OCI-LY7 (cell line): ENCODE data around the gene TMEM170B. TPM values are rescaled to one million over a fixed set of nuclear protein-coding genes. Genes with fewer than 3 reads are reported as not detected.

ENCODE experiments used
- BruUV-seq: library from RNA; stranded (reverse); fragments of 400-500 nt; replicated peaks from 2 replicates; lab custom pipeline; 2021; lab: Mats Ljungman, UMichigan
- CTCF ChIA-PET: fragments of 300-600 bp; sonication (Branson Sonifier 250); formaldehyde crosslinking; loops from one replicate; lab custom pipeline; 2022; ENCODE audit warnings: antibody characterized with exemption; ENCODE audit not compliant: unreplicated experiment; lab: Charles Lee
- POLR2A ChIA-PET: fragments of 300-600 bp; sonication (Branson Sonifier 250); formaldehyde crosslinking; loops from one replicate; lab custom pipeline; 2022; ENCODE audit warnings: antibody characterized with exemption; lab: Charles Lee
- DNase-seq: peaks from one replicate; pipeline ENCODE4 v3.0.0-alpha.2; 2015; ENCODE audit warnings: low spot score
- H2AFZ ChIP-seq: fragments of 200-600 bp; sonication (generic), shearing (Covaris generic); 2 replicates; pipeline ENCODE4 v1.6.1; 2014; ENCODE audit warnings: mild to moderate bottlenecking, antibody characterized with exemption, low read length, moderate library complexity
- H3K27ac ChIP-seq: fragments of 200-600 bp; sonication (generic); 2 replicates; pipeline ENCODE4 v1.5.1; 2014; ENCODE audit warnings: mixed run types, low read depth, mild to moderate bottlenecking, moderate library complexity, low read length, inconsistent platforms; ENCODE audit not compliant: poor library complexity, severe bottlenecking
- H3K36me3 ChIP-seq: fragments of 200-600 bp; sonication (generic); 2 replicates; pipeline ENCODE4 v1.6.1; 2014; ENCODE audit warnings: mild to moderate bottlenecking, antibody characterized with exemption, low read length, moderate library complexity, mixed read lengths; ENCODE audit not compliant: insufficient read depth
- H3K4me1 ChIP-seq: fragments of 200-600 bp; sonication (generic); 2 replicates; pipeline ENCODE4 v1.5.1; 2014; ENCODE audit warnings: mild to moderate bottlenecking, low read length; ENCODE audit not compliant: insufficient read depth, poor library complexity, severe bottlenecking
- H3K4me2 ChIP-seq: fragments of 200-600 bp; sonication (generic); 2 replicates; pipeline ENCODE4 v1.6.1; 2014; ENCODE audit warnings: mild to moderate bottlenecking, low read length
- H3K4me3 ChIP-seq: fragments of 200-600 bp; sonication (generic); 2 replicates; pipeline ENCODE4 v1.5.1; 2014; ENCODE audit warnings: mild to moderate bottlenecking, low read depth, low read length; ENCODE audit not compliant: poor library complexity, severe bottlenecking
- H3K79me2 ChIP-seq: fragments of 200-600 bp; sonication (generic); 2 replicates; pipeline ENCODE4 v1.6.1; 2016; ENCODE audit warnings: low read depth, mild to moderate bottlenecking, low read length, moderate library complexity, mixed read lengths; ENCODE audit not compliant: insufficient read depth
- H3K9me2 ChIP-seq: fragments of 200-600 bp; sonication (generic); 2 replicates; pipeline ENCODE4 v1.6.1; 2016; ENCODE audit warnings: mild to moderate bottlenecking, low read length, mixed read lengths; ENCODE audit not compliant: insufficient read depth
- H3K9me3 ChIP-seq: fragments of 200-600 bp; sonication (generic); 2 replicates; pipeline ENCODE4 v1.6.1; 2014; ENCODE audit warnings: mild to moderate bottlenecking, mixed run types, low read length, mixed read lengths
- H4K20me1 ChIP-seq: fragments of 200-600 bp; sonication (generic); 2 replicates; pipeline ENCODE4 v1.6.1; 2014; ENCODE audit warnings: mild to moderate bottlenecking, antibody characterized with exemption, low read length, moderate library complexity, mixed read lengths; ENCODE audit not compliant: insufficient read depth
- EZH2phosphoT487 ChIP-seq: fragments of 200-600 bp; sonication (generic); IDR thresholded peaks from 2 replicates; pipeline ENCODE4 v1.6.1; 2018; ENCODE audit warnings: low read depth, borderline replicate concordance, mild to moderate bottlenecking, mixed run types, antibody characterized with exemption, low read length, moderate library complexity, mixed read lengths
- intact Hi-C: fragments of 100-400 bp; cut with micrococcal nuclease; formaldehyde crosslinking; loops from one replicate; pipeline ENCODE4 v1.10.0; 2022; ENCODE audit not compliant: unreplicated experiment
- total RNA-seq, 2 experiments: library from RNA; depleted of rRNA in 1 of 2; stranded (reverse); fragments of >200 nt in 1 of 2; shearing (Covaris generic) in 1 of 2; gene quantifications; 2 replicates each; pipeline ENCODE4 v1.2.3, GENCODE V29; 2014 to 2022
- TF ChIP-seq, protein P1 (sequence below): fragments of 200-600 bp; sonication (generic); conservative IDR thresholded peaks from 2 replicates; pipeline ENCODE4 v1.5.1; 2014; ENCODE audit warnings: mild to moderate bottlenecking, antibody characterized with exemption, low read length, moderate library complexity, mixed read lengths

The TMEM170B gene
- total RNA-seq, 2 experiments from 2014 or later = 4.1 to 5.6 TPM

DNA sequence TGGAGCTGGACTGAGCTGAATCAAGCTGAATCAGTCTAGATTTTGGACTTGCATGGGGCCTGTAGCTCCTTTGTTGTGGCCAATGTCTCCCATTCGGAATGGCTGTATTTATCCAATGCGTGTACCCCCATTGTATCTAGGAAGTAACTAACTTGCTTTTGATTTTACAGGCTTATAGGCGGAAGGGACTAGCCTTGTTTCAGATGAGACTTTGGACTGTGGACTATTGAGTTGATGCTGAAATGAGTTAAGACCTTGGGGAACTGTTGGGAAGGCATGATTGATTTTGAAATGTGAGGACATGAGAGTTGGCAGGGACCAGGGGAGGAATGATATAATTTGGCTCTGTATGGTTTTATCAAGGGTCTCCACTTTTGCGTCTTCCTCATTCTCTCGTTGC lies 3.0 kb upstream of the TMEM170B start:
- Histone ChIP-seq H3K9me3 (no peaks in the 10 kb centered on the region), H3K27ac (no peak overlapping the region), H3K4me2 (no peak overlapping the region), H4K20me1 (no peaks in the 10 kb centered on the region), H3K4me1 (peaks cover 10% of the 10 kb centered on the region), H3K9me2 (no peaks in the 10 kb centered on the region), H2AFZ (no peak overlapping the region), H3K36me3 (no peaks in the 10 kb centered on the region), H3K79me2 (no peaks in the 10 kb centered on the region), H3K4me3 (no peak overlapping the region)
- POLR2A ChIA-PET = no interaction called here
- CTCF ChIA-PET = no interaction called here
- intact Hi-C loops = no loop called here
- DNase-seq = no peak
- no peak for TF ChIP-seq EZH2phosphoT487
- TF ChIP-seq, protein P1, sequence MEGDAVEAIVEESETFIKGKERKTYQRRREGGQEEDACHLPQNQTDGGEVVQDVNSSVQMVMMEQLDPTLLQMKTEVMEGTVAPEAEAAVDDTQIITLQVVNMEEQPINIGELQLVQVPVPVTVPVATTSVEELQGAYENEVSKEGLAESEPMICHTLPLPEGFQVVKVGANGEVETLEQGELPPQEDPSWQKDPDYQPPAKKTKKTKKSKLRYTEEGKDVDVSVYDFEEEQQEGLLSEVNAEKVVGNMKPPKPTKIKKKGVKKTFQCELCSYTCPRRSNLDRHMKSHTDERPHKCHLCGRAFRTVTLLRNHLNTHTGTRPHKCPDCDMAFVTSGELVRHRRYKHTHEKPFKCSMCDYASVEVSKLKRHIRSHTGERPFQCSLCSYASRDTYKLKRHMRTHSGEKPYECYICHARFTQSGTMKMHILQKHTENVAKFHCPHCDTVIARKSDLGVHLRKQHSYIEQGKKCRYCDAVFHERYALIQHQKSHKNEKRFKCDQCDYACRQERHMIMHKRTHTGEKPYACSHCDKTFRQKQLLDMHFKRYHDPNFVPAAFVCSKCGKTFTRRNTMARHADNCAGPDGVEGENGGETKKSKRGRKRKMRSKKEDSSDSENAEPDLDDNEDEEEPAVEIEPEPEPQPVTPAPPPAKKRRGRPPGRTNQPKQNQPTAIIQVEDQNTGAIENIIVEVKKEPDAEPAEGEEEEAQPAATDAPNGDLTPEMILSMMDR = no peak
- BruUV-seq = no TSS peak

DNA sequence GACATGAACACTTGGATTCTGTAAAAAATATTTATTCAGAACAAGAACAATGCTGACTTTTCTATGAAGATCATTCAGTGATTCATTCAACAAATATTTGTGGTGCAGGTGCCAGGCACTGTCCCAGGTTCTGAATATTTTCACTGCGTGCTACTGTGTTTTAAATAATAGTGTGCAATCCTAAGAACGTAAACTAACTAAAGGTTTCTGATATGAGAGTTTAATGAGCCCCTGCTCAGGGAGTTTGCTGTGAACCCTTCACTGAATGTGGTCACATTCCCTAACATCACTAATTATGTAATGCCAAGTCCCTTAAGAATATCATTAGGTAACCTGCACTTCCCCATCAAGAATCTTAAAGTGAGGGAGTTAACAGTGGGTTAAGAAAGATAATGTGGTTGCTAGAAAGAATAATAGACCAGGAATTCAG lies 1.7 kb upstream of the TMEM170B start:
- CTCF ChIA-PET = no interaction called here
- no peak overlapping the region for H3K4me3 ChIP-seq
- no peaks in the 10 kb centered on the region for H3K9me2 ChIP-seq

DNA sequence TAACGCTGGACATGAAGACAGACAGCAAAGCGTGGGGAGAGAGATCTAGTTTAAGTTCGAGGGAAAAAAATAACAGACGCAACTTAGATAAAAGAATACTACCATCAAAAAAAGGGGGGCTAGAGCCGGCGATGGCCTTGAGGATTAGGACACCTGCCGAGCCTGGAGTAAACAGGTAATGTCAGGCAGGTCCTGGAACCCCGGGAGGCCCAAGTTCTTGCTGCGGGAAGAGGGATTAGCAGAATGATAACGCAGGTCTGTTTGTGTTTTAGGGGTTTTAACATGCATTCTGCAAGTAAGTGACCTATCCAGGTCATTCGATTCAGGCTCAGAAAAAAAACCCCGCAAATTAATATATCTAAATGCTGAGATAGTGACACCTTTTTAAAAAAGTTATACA lies 754 bp upstream of the TMEM170B start:
- intact Hi-C loops = loop anchor here (2.0 to 5.0 kb wide), 2 partner anchors 76 to 1134 kb away; no protein-coding TSS in a partner anchor
- ChIA-PET POLR2A (interaction anchor here (0.7 kb wide), 1 partner anchor 44 kb away, joined by 3 read pairs; no protein-coding TSS in a partner anchor), CTCF (no interaction called here)
- no TSS peak for BruUV-seq
- peak overlapping the region; percentile 68 for H3K4me2 ChIP-seq
- H3K4me3 ChIP-seq = peak overlapping the region; percentile 89
- peak; percentile 13 for DNase-seq
- no peaks in the 10 kb centered on the region for H3K79me2 ChIP-seq
- no peaks in the 10 kb centered on the region for H4K20me1 ChIP-seq
- H3K27ac ChIP-seq = peak overlapping the region; percentile 5
- H3K9me3 ChIP-seq = no peaks in the 10 kb centered on the region
- H2AFZ ChIP-seq = peak overlapping the region; percentile 96
- H3K4me1 ChIP-seq = peaks cover 10% of the 10 kb centered on the region
- no peaks in the 10 kb centered on the region for H3K36me3 ChIP-seq
- TF ChIP-seq EZH2phosphoT487 = no peak
- TF ChIP-seq, protein P1 = no peak
- H3K9me2 ChIP-seq = no peaks in the 10 kb centered on the region

More for the DNA sequence above, 1.7 kb upstream of the TMEM170B start:
- no TSS peak for BruUV-seq
- peak overlapping the region; percentile 68 for H3K4me2 ChIP-seq
- TF ChIP-seq EZH2phosphoT487 = no peak
- TF ChIP-seq, protein P1 = no peak
- no peaks in the 10 kb centered on the region for H3K9me3 ChIP-seq
- H4K20me1 ChIP-seq = no peaks in the 10 kb centered on the region
- intact Hi-C loops = loop anchor here (2.0 to 5.0 kb wide), 2 partner anchors 75 to 1134 kb away; no protein-coding TSS in a partner anchor
- H3K79me2 ChIP-seq = no peaks in the 10 kb centered on the region
- DNase-seq = no peak
- H3K4me1 ChIP-seq = peaks cover 10% of the 10 kb centered on the region
- H3K36me3 ChIP-seq = no peaks in the 10 kb centered on the region
- POLR2A ChIA-PET = interaction anchor here (0.7 kb wide), 1 partner anchor 45 kb away, joined by 3 read pairs; no protein-coding TSS in a partner anchor
- H2AFZ ChIP-seq = no peak overlapping the region
- H3K27ac ChIP-seq = no peak overlapping the region
